ENCODE results near the gene PLCD3. TPM values are rescaled to one million over a fixed set of nuclear protein-coding genes. Genes with fewer than 3 reads are reported as not detected.

Gene PLCD3
- total RNA-seq, 1 donor, result 1.9 TPM

- Histone ChIP-seq H3K27me3 (ENCODE audit: insufficient read depth, low read length) (no peaks in the 10 kb centered on the region), H3K4me3 (ENCODE audit: low read length) (no peak overlapping the region), H3K9me3 (ENCODE audit: low read depth, low read length) (no peaks in the 10 kb centered on the region)
Observed at GRCh38 chr17:45067637-45068036, 64.7 kb downstream of the PLCD3 start.

DNA sequence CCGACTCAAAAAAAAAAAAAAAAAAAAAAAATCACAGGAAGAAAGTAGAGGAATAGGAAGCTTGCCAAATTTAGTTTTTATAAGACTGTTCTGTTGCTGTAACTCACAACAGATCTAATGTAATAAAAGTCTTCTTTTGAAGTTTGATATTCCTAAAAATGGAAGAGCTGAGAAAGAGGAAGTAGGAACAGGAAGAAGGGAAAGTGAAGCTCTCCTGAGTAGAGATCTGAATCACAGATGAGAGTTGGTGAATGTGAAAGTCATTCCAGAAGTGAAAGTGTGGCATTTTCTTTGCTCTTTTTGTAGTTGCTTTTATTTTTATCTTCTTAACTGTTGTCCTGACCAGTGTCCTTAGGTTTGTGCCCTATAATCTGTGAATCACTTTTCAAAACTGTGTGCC, 69.1 kb downstream of the PLCD3 start:
- Histone ChIP-seq H3K9me3 (ENCODE audit: low read depth, low read length) (no peaks in the 10 kb centered on the region), H3K4me3 (ENCODE audit: low read length) (no peak overlapping the region), H3K4me1 (ENCODE audit: insufficient read depth, low read length) (peaks cover 65% of the 10 kb centered on the region), H3K27me3 (ENCODE audit: insufficient read depth, low read length) (no peaks in the 10 kb centered on the region)

More at GRCh38 chr17:45067637-45068036, 64.7 kb downstream of the PLCD3 start:
- peaks cover 53% of the 10 kb centered on the region for H3K4me1 ChIP-seq (ENCODE audit: insufficient read depth, low read length)

DNA sequence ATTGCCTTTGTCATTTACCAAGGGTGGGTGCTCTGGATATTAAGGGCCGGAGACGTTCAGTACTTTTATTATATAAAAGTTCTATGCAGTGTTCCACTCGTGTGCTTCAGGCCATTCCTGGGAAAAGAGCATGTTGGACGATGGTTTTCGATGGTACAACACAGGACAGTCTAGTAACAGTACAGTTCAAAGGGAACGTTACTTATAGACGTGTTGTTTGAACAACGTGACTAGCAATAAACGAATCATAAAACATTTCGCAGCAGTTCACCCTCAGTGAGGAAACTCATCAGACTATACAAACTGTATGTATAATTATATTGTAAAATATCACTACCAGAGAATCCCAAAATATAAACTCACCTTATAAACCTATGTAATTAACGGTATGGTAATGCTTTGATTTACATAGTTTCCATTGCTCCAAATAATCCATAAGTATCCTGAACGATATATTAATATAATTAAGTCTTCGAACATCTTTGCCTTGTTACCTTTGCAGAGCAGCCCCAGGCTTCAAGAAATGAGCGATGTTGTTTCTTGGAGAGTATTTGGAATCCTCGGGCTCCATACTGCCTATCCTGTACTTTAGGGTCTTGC, 70.6 kb downstream of the PLCD3 start:
- H3K4me1 ChIP-seq (ENCODE audit: insufficient read depth, low read length), result peaks cover 65% of the 10 kb centered on the region
- H3K27me3 ChIP-seq (ENCODE audit: insufficient read depth, low read length), result no peaks in the 10 kb centered on the region
- H3K4me3 ChIP-seq (ENCODE audit: low read length), result peak overlapping the region; percentile 96
- no peaks in the 10 kb centered on the region for H3K9me3 ChIP-seq (ENCODE audit: low read depth, low read length)

DNA sequence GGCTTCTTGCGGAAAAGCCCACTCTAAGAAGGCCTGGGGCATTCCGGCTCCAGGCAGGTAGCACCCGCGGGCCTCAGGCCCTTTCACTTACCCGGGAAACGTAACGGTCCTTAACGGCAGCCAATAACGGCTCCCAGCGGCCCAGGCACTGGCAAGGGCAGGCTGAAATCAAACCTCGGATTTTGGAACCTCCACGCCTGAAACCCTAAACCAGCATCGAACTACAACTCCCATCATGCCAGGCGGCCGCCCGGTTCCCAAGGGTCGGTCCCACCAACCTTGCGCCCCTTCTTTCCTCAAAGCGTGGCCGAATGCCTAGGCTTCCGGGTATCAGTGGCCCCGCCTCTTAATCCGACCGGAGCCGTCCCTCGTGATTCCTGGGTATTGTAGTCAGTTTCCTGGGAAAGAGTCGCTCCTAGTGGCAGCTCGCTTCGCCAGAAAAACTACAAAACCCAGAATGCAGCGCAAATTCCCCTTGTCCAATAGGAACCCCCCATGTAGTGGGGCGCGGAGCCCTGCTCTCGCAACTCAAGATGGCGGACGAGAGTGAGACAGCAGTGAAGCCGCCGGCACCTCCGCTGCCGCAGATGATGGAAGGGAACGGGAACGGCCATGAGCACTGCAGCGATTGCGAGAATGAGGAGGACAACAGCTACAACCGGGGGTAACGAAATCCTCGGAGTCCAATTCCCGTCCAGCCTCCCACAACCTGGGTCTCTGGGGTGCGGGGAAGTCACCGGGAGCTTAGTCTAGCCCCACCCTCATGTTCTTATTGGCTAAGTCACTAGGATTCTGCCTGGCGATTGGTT, 71.3 kb downstream of the PLCD3 start, which contains the start of gene NMT1:
TSS of gene NMT1 (plus strand) at position 521 of the 809 bp plus-strand sequence. CDS start at position 534, 13 bp downstream.
- H3K27me3 ChIP-seq (ENCODE audit: insufficient read depth, low read length), result no peaks in the 10 kb centered on the region
- peaks cover 61% of the 10 kb centered on the region for H3K4me1 ChIP-seq (ENCODE audit: insufficient read depth, low read length)
- H3K9me3 ChIP-seq (ENCODE audit: low read depth, low read length), result no peaks in the 10 kb centered on the region
- H3K4me3 ChIP-seq (ENCODE audit: low read length), result peak within 1 kb of the TSS; percentile 96

DNA sequence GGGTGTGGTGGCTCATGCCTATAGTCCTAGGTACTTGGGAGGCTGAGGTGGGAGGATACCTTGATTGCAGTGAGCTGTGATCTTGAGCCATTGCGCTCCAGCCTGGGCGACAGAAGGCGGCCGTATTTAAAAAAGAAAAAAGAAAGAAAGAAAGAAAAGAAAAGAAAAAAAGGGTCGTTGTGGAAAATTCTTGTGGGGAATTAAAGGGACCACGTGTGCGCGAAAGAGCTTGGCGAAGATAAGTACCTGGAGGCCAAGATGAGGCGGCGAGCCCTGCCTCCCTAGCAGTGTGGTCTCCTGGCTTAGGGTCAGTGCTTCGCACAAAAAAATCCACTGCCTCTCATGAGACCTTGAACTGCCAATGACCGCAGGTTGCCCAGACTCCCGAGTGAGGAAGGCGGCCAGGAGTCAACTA, 71.9 kb downstream of the PLCD3 start:
- peak overlapping the region; percentile 96 for H3K4me3 ChIP-seq (ENCODE audit: low read length)
- peaks cover 54% of the 10 kb centered on the region for H3K4me1 ChIP-seq (ENCODE audit: insufficient read depth, low read length)
- no peaks in the 10 kb centered on the region for H3K27me3 ChIP-seq (ENCODE audit: insufficient read depth, low read length)
- H3K9me3 ChIP-seq (ENCODE audit: low read depth, low read length), result no peaks in the 10 kb centered on the region

Other genes with a start within 250 kb of the PLCD3 start
- 132 TPM for gene EFTUD2, start 233.1 kb downstream of the PLCD3 start, total RNA-seq
- 0.52 TPM for gene GFAP, start 217.0 kb downstream of the PLCD3 start, total RNA-seq
- 0.10 TPM for gene KIF18B, start 184.7 kb downstream of the PLCD3 start, total RNA-seq
- gene C1QL1, start 164.2 kb downstream of the PLCD3 start, total RNA-seq, result not detected
- gene DCAKD, start 80.9 kb downstream of the PLCD3 start, total RNA-seq, result 8.9 TPM
- gene NMT1, start 71.2 kb downstream of the PLCD3 start, total RNA-seq, result 35.2 TPM
- 6.9 TPM for gene ACBD4, start 3.2 kb upstream of the PLCD3 start, total RNA-seq
- gene HEXIM1, start 16.0 kb upstream of the PLCD3 start, total RNA-seq, result 17.9 TPM
- gene HEXIM2, start 29.4 kb upstream of the PLCD3 start, total RNA-seq, result 3.4 TPM
- gene FMNL1, start 89.4 kb upstream of the PLCD3 start, total RNA-seq, result 202 TPM
- gene SPATA32, start 129.6 kb upstream of the PLCD3 start, total RNA-seq, result 0.10 TPM
- 17.4 TPM for gene MAP3K14, start 184.5 kb upstream of the PLCD3 start, total RNA-seq

Measured in mononuclear cell (primary cell).